ENCODE measurements around the gene GALNT13.

DNA sequence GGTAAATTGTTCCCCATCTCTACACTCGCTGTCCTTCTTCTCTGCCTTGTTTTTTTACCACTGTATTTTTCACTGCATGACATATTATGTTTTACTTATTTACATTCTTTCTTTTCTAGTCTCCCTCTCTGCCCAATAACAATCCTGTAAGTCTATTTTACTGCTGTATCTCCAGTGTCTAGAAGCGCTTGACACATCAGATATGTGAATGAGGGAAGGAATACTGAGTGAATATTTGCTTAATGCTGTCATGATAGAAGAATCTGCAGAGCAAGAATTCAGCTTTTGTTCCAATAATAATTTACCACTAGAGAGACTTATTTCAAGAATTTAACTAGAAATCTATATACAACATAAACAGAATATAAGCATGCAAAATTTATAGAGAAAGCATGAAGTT, 99.5 kb downstream of the GALNT13 start:
- TF ChIP-seq POLR2A (IDR thresholded peaks at IDR 0.05), result no peak
- TF ChIP-seq, protein P1, sequence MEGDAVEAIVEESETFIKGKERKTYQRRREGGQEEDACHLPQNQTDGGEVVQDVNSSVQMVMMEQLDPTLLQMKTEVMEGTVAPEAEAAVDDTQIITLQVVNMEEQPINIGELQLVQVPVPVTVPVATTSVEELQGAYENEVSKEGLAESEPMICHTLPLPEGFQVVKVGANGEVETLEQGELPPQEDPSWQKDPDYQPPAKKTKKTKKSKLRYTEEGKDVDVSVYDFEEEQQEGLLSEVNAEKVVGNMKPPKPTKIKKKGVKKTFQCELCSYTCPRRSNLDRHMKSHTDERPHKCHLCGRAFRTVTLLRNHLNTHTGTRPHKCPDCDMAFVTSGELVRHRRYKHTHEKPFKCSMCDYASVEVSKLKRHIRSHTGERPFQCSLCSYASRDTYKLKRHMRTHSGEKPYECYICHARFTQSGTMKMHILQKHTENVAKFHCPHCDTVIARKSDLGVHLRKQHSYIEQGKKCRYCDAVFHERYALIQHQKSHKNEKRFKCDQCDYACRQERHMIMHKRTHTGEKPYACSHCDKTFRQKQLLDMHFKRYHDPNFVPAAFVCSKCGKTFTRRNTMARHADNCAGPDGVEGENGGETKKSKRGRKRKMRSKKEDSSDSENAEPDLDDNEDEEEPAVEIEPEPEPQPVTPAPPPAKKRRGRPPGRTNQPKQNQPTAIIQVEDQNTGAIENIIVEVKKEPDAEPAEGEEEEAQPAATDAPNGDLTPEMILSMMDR (IDR thresholded peaks at IDR 0.05), result no peak

All from adrenal gland (tissue), 5 donors.